Ascending aorta (tissue), 2 donors: Measurements from ENCODE around the gene PPP1R15A. TPM values are rescaled to one million over a fixed set of nuclear protein-coding genes. Genes with fewer than 3 reads are reported as not detected.
A peak's percentile ranks its signal among the peaks of the same experiment; 100 is the strongest.
"Not testable (repeated sequence)": the region's sequence is repeated elsewhere in the genome, so short reads cannot be mapped to it uniquely, and the experiment has no call there.

Experiments
- DNase-seq, 2 donors: peaks; one replicate each; pipeline ENCODE4 v3.0.0-alpha.2; 2019; ENCODE audit warnings: low spot score in 2 of 2
- H3K27ac ChIP-seq, 2 donors: fragments of 200-600 bp; sonication (generic); one replicate each; pipeline ENCODE4 v1.5.1; 2016 to 2017; ENCODE audit warnings: mild to moderate bottlenecking in 1 of 2
- H3K27me3 ChIP-seq: fragments of 200-600 bp; sonication (generic); one replicate; pipeline ENCODE4 v1.5.1; 2017
- H3K36me3 ChIP-seq, 2 donors: fragments of 200-600 bp; sonication (generic); one replicate each; pipeline ENCODE4 v1.5.1; 2016
- H3K4me1 ChIP-seq, 2 donors: fragments of 200-600 bp; sonication (generic); one replicate each; pipeline ENCODE4 v1.5.1; 2016 to 2017; ENCODE audit warnings: mild to moderate bottlenecking in 1 of 2
- H3K4me3 ChIP-seq, 2 donors: fragments of 200-600 bp; sonication (generic); one replicate each; pipeline ENCODE4 v1.5.1; 2016 to 2017; ENCODE audit warnings: mild to moderate bottlenecking in 1 of 2
- H3K9me3 ChIP-seq, 2 donors: fragments of 200-600 bp; sonication (generic); one replicate each; pipeline ENCODE4 v1.5.1; 2016
- intact Hi-C: fragments of 100-400 bp; cut with DNase I; formaldehyde crosslinking; loops from one replicate; pipeline ENCODE4 v1.15.1; 2023
- total RNA-seq: library from RNA; depleted of rRNA; stranded (reverse); fragments of >200 nt; gene quantifications from one replicate; pipeline ENCODE4 v1.1.0, GENCODE V29; 2016
- TF ChIP-seq, protein P1 (sequence below), 3 experiments: fragments of 200-600 bp in 2 of 3; fragments of 450-650 bp in 1 of 3; sonication (generic) in 2 of 3; IDR thresholded peaks; one replicate each; pipeline ENCODE4 v1.5.1; 2016 to 2019; ENCODE audit warnings: antibody characterized with exemption in 3 of 3, mild to moderate bottlenecking in 1 of 3, moderate library complexity in 1 of 3

Gene PPP1R15A
- total RNA-seq, 1 donor from 2014 or later: 142 TPM

DNA sequence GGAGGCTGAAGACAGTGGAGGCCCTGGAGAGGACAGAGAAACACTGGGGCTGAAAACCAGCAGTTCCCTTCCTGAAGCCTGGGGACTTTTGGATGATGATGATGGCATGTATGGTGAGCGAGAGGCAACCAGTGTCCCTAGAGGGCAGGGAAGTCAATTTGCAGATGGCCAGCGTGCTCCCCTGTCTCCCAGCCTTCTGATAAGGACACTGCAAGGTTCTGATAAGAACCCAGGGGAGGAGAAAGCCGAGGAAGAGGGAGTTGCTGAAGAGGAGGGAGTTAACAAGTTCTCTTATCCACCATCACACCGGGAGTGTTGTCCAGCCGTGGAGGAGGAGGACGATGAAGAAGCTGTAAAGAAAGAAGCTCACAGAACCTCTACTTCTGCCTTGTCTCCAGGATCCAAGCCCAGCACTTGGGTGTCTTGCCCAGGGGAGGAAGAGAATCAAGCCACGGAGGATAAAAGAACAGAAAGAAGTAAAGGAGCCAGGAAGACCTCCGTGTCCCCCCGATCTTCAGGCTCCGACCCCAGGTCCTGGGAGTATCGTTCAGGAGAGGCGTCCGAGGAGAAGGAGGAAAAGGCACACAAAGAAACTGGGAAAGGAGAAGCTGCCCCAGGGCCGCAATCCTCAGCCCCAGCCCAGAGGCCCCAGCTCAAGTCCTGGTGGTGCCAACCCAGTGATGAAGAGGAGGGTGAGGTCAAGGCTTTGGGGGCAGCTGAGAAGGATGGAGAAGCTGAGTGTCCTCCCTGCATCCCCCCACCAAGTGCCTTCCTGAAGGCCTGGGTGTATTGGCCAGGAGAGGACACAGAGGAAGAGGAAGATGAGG is 1.5 kb downstream of the PPP1R15A start:
- TF ChIP-seq, protein P1, sequence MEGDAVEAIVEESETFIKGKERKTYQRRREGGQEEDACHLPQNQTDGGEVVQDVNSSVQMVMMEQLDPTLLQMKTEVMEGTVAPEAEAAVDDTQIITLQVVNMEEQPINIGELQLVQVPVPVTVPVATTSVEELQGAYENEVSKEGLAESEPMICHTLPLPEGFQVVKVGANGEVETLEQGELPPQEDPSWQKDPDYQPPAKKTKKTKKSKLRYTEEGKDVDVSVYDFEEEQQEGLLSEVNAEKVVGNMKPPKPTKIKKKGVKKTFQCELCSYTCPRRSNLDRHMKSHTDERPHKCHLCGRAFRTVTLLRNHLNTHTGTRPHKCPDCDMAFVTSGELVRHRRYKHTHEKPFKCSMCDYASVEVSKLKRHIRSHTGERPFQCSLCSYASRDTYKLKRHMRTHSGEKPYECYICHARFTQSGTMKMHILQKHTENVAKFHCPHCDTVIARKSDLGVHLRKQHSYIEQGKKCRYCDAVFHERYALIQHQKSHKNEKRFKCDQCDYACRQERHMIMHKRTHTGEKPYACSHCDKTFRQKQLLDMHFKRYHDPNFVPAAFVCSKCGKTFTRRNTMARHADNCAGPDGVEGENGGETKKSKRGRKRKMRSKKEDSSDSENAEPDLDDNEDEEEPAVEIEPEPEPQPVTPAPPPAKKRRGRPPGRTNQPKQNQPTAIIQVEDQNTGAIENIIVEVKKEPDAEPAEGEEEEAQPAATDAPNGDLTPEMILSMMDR (IDR thresholded peaks at IDR 0.05): no peak
- DNase-seq: no peak
- H3K36me3 ChIP-seq: peaks cover 25 to 51% of the 10 kb centered on the region in 2 donors
- no peaks in the 10 kb centered on the region for H3K27me3 ChIP-seq
- peaks cover 10 to 31% of the 10 kb centered on the region in 2 donors for H3K4me1 ChIP-seq
- H3K4me3 ChIP-seq: peak overlapping the region; percentile 91 to 99
- no peaks in the 10 kb centered on the region for H3K9me3 ChIP-seq
- intact Hi-C loops: loop anchor here (1.0 to 2.0 kb wide), 2 partner anchors 79 to 92 kb away; partner anchors contain the start of gene FTL
- peak overlapping the region; percentile 100 for H3K27ac ChIP-seq

DNA sequence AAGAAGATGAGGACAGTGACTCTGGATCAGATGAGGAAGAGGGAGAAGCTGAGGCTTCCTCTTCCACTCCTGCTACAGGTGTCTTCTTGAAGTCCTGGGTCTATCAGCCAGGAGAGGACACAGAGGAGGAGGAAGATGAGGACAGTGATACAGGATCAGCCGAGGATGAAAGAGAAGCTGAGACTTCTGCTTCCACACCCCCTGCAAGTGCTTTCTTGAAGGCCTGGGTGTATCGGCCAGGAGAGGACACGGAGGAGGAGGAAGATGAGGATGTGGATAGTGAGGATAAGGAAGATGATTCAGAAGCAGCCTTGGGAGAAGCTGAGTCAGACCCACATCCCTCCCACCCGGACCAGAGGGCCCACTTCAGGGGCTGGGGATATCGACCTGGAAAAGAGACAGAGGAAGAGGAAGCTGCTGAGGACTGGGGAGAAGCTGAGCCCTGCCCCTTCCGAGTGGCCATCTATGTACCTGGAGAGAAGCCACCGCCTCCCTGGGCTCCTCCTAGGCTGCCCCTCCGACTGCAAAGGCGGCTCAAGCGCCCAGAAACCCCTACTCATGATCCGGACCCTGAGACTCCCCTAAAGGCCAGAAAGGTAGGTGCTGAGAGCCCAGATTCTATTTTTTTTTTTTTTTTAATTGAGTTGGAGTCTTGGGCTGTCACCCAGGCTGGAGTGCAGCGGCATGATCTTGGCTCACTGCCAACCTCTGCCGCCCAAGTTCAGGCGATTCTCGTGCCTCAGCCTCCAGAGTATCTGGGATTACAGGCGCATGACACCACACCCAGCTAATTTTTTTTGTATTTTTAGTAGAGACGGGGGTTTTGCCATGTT is 2.3 kb downstream of the PPP1R15A start:
- Histone ChIP-seq H3K9me3 (no peaks in the 10 kb centered on the region), H3K36me3 (peaks cover 25 to 56% of the 10 kb centered on the region in 2 donors), H3K4me1 (peaks cover 14 to 34% of the 10 kb centered on the region in 2 donors), H3K27me3 (no peaks in the 10 kb centered on the region), H3K4me3 (peak overlapping the region; percentile 91 to 99), H3K27ac (peak overlapping the region; percentile 100)
- no peak for DNase-seq
- intact Hi-C loops: no loop called here
- TF ChIP-seq, protein P1 (IDR thresholded peaks at IDR 0.05): no peak

GRCh38 chr19:48876043-48876981 is 4.1 kb downstream of the PPP1R15A start:
- peaks cover 14 to 41% of the 10 kb centered on the region in 2 donors for H3K4me1 ChIP-seq
- H3K4me3 ChIP-seq: peak overlapping the region; percentile 91 to 99
- DNase-seq, intact Hi-C loops, H3K27me3 ChIP-seq, H3K9me3 ChIP-seq: not testable (repeated sequence)
- peaks cover 25 to 58% of the 10 kb centered on the region in 2 donors for H3K36me3 ChIP-seq
- peak overlapping the region; percentile 100 for H3K27ac ChIP-seq

GRCh38 chr19:48877855-48878195 is 5.6 kb downstream of the PPP1R15A start:
- Histone ChIP-seq H3K4me3 (no peak overlapping the region), H3K4me1 (peaks cover 14 to 41% of the 10 kb centered on the region in 2 donors), H3K36me3 (peaks cover 25 to 58% of the 10 kb centered on the region in 2 donors), H3K27ac (peak overlapping the region; percentile 100), H3K9me3 (no peaks in the 10 kb centered on the region), H3K27me3 (no peaks in the 10 kb centered on the region)
- DNase-seq: no peak
- intact Hi-C loops: loop anchor here (1.0 kb wide), 1 partner anchor 22 kb away; the partner anchor contains the start of gene NUCB1
- TF ChIP-seq, protein P1 (IDR thresholded peaks at IDR 0.05): no peak

GRCh38 chr19:48878196-48879024 is 6.2 kb downstream of the PPP1R15A start:
- no peaks in the 10 kb centered on the region for H3K27me3 ChIP-seq
- H3K36me3 ChIP-seq: peaks cover 25 to 54% of the 10 kb centered on the region in 2 donors
- H3K4me1 ChIP-seq: peaks cover 14 to 41% of the 10 kb centered on the region in 2 donors
- intact Hi-C loops: loop anchor here (1.0 kb wide), 1 partner anchor 22 kb away; the partner anchor contains the start of gene NUCB1
- TF ChIP-seq, protein P1 (IDR thresholded peaks at IDR 0.05): no peak
- H3K9me3 ChIP-seq: no peaks in the 10 kb centered on the region
- DNase-seq: peak; percentile 68 to 94
- H3K27ac ChIP-seq: peak overlapping the region; percentile 100
- H3K4me3 ChIP-seq: no peak overlapping the region
